Sigmoid colon (tissue), 7 donors: Measurements from ENCODE around the gene GSS. TPM values are rescaled to one million over a fixed set of nuclear protein-coding genes. Genes with fewer than 3 reads are reported as not detected.

ENCODE experiments used
- DNase-seq: peaks from one replicate; pipeline ENCODE4 v3.0.0-alpha.2; 2019
- H3K27ac ChIP-seq, 4 donors: fragments of 200-600 bp; sonication (generic); one replicate each; pipeline ENCODE4 v1.5.1; 2016 to 2019; ENCODE audit warnings: mild to moderate bottlenecking in 1 of 4
- H3K27me3 ChIP-seq, 3 donors: fragments of 200-600 bp; sonication (generic); one replicate each; pipeline ENCODE4 v1.5.1; 2019; ENCODE audit warnings: mild to moderate bottlenecking in 1 of 3
- H3K36me3 ChIP-seq, 4 donors: fragments of 200-600 bp; sonication (generic); one replicate each; pipeline ENCODE4 v1.5.1; 2016 to 2019
- H3K4me1 ChIP-seq, 4 donors: fragments of 200-600 bp; sonication (generic); one replicate each; pipeline ENCODE4 v1.5.1; 2017 to 2019
- H3K4me3 ChIP-seq, 4 donors: fragments of 200-600 bp; sonication (generic); one replicate each; pipeline ENCODE4 v1.5.1; 2017 to 2019; ENCODE audit warnings: mild to moderate bottlenecking in 2 of 4, moderate library complexity in 1 of 4
- H3K9me3 ChIP-seq, 4 donors: fragments of 200-600 bp in 3 of 4; sonication (generic) in 3 of 4; one replicate each; pipeline versions ENCODE4 v1.5.1 to v1.6.1; 2013 to 2019
- CTCF ChIP-seq, 4 experiments: fragments of 450-650 bp in 3 of 4; fragments of 200-600 bp in 1 of 4; IDR thresholded peaks; one replicate each; pipeline ENCODE4 v1.5.1; 2016 to 2019; ENCODE audit warnings: antibody characterized with exemption in 4 of 4, mild to moderate bottlenecking in 3 of 4, moderate library complexity in 2 of 4
- EP300 ChIP-seq, 4 donors: sonication (generic); formaldehyde crosslinking; IDR thresholded peaks; one replicate each; pipeline ENCODE4 v1.6.1; 2017; ENCODE audit warnings: antibody characterized with exemption in 4 of 4
- POLR2A ChIP-seq, 2 donors: fragments of 450-650 bp; IDR thresholded peaks; one replicate each; pipeline ENCODE4 v1.6.1; 2016; ENCODE audit warnings: antibody characterized with exemption in 2 of 2, mild to moderate bottlenecking in 2 of 2, moderate library complexity in 2 of 2
- POLR2AphosphoS5 ChIP-seq, 4 donors: sonication (generic); formaldehyde crosslinking; IDR thresholded peaks; one replicate each; pipeline ENCODE4 v1.6.1; 2017; ENCODE audit warnings: antibody characterized with exemption in 4 of 4
- WGBS, 2 donors: extraction: QIAGEN DNeasy Blood & Tissue Kit; methylation state at CpG; one replicate each; pipeline ENCODE4 v1.1.7; 2013; 5-methylcytosine and 5-hydroxymethylcytosine counted together
- intact Hi-C: fragments of 100-400 bp; cut with DNase I; formaldehyde crosslinking; loops from one replicate; pipeline ENCODE4 v1.15.1; 2023
- polyA plus RNA-seq, 3 donors: library from polyadenylated mRNA; stranded (reverse); fragments of 200-250 nt; gene quantifications; one replicate each; pipeline ENCODE4 v1.2.3, GENCODE V29; 2013
- total RNA-seq, 4 donors: library from RNA; depleted of rRNA; stranded (reverse); fragments of >200 nt; gene quantifications; one replicate each; pipeline ENCODE4 v1.1.0, GENCODE V29; 2016
- donor health status: healthy with polysubstance abuse.
- donor health status: Bipolar disorder and iron deficiency.
- donor health status: healthy.

GSS gene
- total and polyA plus RNA-seq, 7 donors: 22.9 to 80.7 (median 30.5) TPM

GRCh38 chr20:34922654-34923381 lies 32.8 kb downstream of the GSS start:
- H3K27ac ChIP-seq: peak overlapping the region in 3 of 4 donors; percentile 6 to 63 (median 48)
- intact Hi-C loops: no loop called here
- H3K36me3 ChIP-seq: peaks cover 0 to 67% (median 34%) of the 10 kb centered on the region in 4 donors
- H3K4me3 ChIP-seq: no peak overlapping the region
- peaks cover 0 to 13% (median 8%) of the 10 kb centered on the region in 4 donors for H3K4me1 ChIP-seq
- H3K27me3 ChIP-seq: no peaks in the 10 kb centered on the region
- H3K9me3 ChIP-seq: no peaks in the 10 kb centered on the region
- WGBS, 2 donors: 93% methylated on average over 5 of the region's 5 CpGs
- no peak for TF ChIP-seq POLR2A (IDR thresholded peaks at IDR 0.05)
- TF ChIP-seq EP300 (IDR thresholded peaks at IDR 0.05): no peak
- no peak for TF ChIP-seq POLR2AphosphoS5 (IDR thresholded peaks at IDR 0.05)
- TF ChIP-seq CTCF (IDR thresholded peaks at IDR 0.05): no peak
- no peak for DNase-seq

- Histone ChIP-seq H3K9me3 (no peaks in the 10 kb centered on the region), H3K27me3 (no peaks in the 10 kb centered on the region), H3K4me3 (no peak overlapping the region), H3K36me3 (peaks cover 0 to 53% (median 24%) of the 10 kb centered on the region in 4 donors), H3K4me1 (peaks cover 0 to 13% (median 8%) of the 10 kb centered on the region in 4 donors), H3K27ac (no peak overlapping the region)
- 70 to 81% methylated on average over 3 of the region's 3 CpGs for WGBS, 2 donors
- intact Hi-C loops: no loop called here
- TF ChIP-seq POLR2A (IDR thresholded peaks at IDR 0.05) (no peak), POLR2AphosphoS5 (IDR thresholded peaks at IDR 0.05) (no peak), CTCF (IDR thresholded peaks at IDR 0.05) (no peak), EP300 (IDR thresholded peaks at IDR 0.05) (no peak)
- DNase-seq: no peak
These were observed 34.2 kb downstream of the GSS start for GRCh38 chr20:34921436-34921835.

- Histone ChIP-seq H3K9me3 (no peaks in the 10 kb centered on the region), H3K4me3 (no peak overlapping the region), H3K27me3 (no peaks in the 10 kb centered on the region), H3K27ac (no peak overlapping the region), H3K4me1 (peaks cover 0 to 13% (median 8%) of the 10 kb centered on the region in 4 donors), H3K36me3 (peaks cover 0 to 39% (median 12%) of the 10 kb centered on the region in 4 donors)
- intact Hi-C loops: no loop called here
- no peak for DNase-seq
- no peak for TF ChIP-seq POLR2AphosphoS5 (IDR thresholded peaks at IDR 0.05)
- TF ChIP-seq EP300 (IDR thresholded peaks at IDR 0.05): no peak
- TF ChIP-seq CTCF (IDR thresholded peaks at IDR 0.05): no peak
- no peak for TF ChIP-seq POLR2A (IDR thresholded peaks at IDR 0.05)
These were observed 35.6 kb downstream of the GSS start for GRCh38 chr20:34920055-34920454.

- no peak for DNase-seq
- WGBS, 2 donors: 19 to 62% methylated on average over 2 of the region's 2 CpGs
- no peaks in the 10 kb centered on the region for H3K4me1 ChIP-seq
- peaks cover 4 to 22% (median 10%) of the 10 kb centered on the region in 4 donors for H3K36me3 ChIP-seq
- no peak overlapping the region for H3K4me3 ChIP-seq
- H3K27ac ChIP-seq: no peak overlapping the region
- intact Hi-C loops: no loop called here
- no peaks in the 10 kb centered on the region for H3K27me3 ChIP-seq
- TF ChIP-seq POLR2A (IDR thresholded peaks at IDR 0.05) (peak in 1 of 2 donors; percentile 33), POLR2AphosphoS5 (IDR thresholded peaks at IDR 0.05) (no peak)
- H3K9me3 ChIP-seq: no peaks in the 10 kb centered on the region
These were observed 38.7 kb downstream of the GSS start for GRCh38 chr20:34916774-34917354.

- intact Hi-C loops: no loop called here
- WGBS, 2 donors: 27 to 66% methylated on average over 4 of the region's 4 CpGs
- H3K4me1 ChIP-seq: no peaks in the 10 kb centered on the region
- DNase-seq: no peak
- H3K4me3 ChIP-seq: no peak overlapping the region
- TF ChIP-seq CTCF (IDR thresholded peaks at IDR 0.05) (no peak), EP300 (IDR thresholded peaks at IDR 0.05) (no peak), POLR2AphosphoS5 (IDR thresholded peaks at IDR 0.05) (no peak), POLR2A (IDR thresholded peaks at IDR 0.05) (no peak)
- H3K27ac ChIP-seq: no peak overlapping the region
- peaks cover under 1 to 15% (median 10%) of the 10 kb centered on the region in 4 donors for H3K36me3 ChIP-seq
- H3K27me3 ChIP-seq: no peaks in the 10 kb centered on the region
- no peaks in the 10 kb centered on the region for H3K9me3 ChIP-seq
These were observed 39.7 kb downstream of the GSS start for GRCh38 chr20:34915749-34916455.
